Type B pancreatic cell (in vitro differentiated cells): Measurements from ENCODE around the gene ZFPM1. TPM values are rescaled to one million over a fixed set of nuclear protein-coding genes. Genes with fewer than 3 reads are reported as not detected.

Source experiments
- DNase-seq: peaks from one replicate; pipeline ENCODE4 v3.0.0; 2021; ENCODE audit warnings: mixed read lengths; ENCODE audit not compliant: unreplicated experiment; ENCODE audit errors: extremely low spot score
- H3K27ac Mint-ChIP-seq: 2 replicates; pipeline ENCODE4 v1.8.0; 2021; ENCODE audit warnings: mild to moderate bottlenecking, mixed read lengths
- H3K27me3 Mint-ChIP-seq: 2 replicates; pipeline ENCODE4 v1.8.0; 2021; ENCODE audit warnings: mixed read lengths
- H3K36me3 Mint-ChIP-seq: 2 replicates; pipeline ENCODE4 v1.8.0; 2021; ENCODE audit warnings: mixed read lengths
- H3K4me1 Mint-ChIP-seq: one replicate; pipeline ENCODE4 v1.8.0; 2021; ENCODE audit warnings: mixed read lengths; ENCODE audit not compliant: unreplicated experiment
- H3K4me3 Mint-ChIP-seq: 2 replicates; pipeline ENCODE4 v1.8.0; 2021; ENCODE audit warnings: mild to moderate bottlenecking, mixed read lengths
- H3K9me3 Mint-ChIP-seq: 2 replicates; pipeline ENCODE4 v1.8.0; 2021; ENCODE audit warnings: mixed read lengths
- total RNA-seq: library from RNA; stranded (reverse); gene quantifications from 2 replicates; pipeline ENCODE4 v1.2.1, GENCODE V29; 2021; ENCODE audit warnings: low replicate concordance
- TF ChIP-seq, protein P1 (sequence below): fragments of 200-600 bp; sonication (generic); conservative IDR thresholded peaks from 2 replicates; pipeline ENCODE4 v1.5.0; 2021; ENCODE audit warnings: antibody characterized with exemption, mild to moderate bottlenecking

The ZFPM1 gene
- total RNA-seq, 1 donor from 2014 or later = 24.0 TPM

DNA sequence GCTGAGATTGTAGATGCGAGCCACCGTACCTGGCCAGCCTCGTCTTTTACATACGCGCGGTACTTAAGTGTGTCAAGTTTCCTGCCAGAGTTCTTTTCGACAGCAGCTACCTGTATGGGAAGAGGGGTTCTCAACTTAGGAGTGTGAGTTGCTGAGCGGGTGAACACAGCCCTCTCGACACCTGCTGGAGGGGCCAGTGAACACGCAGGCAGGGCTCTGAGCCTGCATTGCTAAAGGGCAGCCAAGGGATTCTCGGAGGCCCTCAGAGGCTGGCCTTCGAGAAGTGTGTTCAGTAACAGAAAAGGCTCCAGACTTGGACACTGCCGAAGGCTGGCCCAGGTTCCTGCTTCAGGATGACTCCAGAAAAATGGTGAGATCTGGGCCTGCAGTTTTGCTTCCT lies 123.2 kb downstream of the ZFPM1 start:
- Mint-ChIP-seq H3K9me3 (no peaks in the 10 kb centered on the region), H3K4me1 (no peaks in the 10 kb centered on the region), H3K27ac (no peak overlapping the region), H3K27me3 (no peaks in the 10 kb centered on the region), H3K36me3 (peaks cover 3% of the 10 kb centered on the region), H3K4me3 (no peak overlapping the region)
- TF ChIP-seq, protein P1, sequence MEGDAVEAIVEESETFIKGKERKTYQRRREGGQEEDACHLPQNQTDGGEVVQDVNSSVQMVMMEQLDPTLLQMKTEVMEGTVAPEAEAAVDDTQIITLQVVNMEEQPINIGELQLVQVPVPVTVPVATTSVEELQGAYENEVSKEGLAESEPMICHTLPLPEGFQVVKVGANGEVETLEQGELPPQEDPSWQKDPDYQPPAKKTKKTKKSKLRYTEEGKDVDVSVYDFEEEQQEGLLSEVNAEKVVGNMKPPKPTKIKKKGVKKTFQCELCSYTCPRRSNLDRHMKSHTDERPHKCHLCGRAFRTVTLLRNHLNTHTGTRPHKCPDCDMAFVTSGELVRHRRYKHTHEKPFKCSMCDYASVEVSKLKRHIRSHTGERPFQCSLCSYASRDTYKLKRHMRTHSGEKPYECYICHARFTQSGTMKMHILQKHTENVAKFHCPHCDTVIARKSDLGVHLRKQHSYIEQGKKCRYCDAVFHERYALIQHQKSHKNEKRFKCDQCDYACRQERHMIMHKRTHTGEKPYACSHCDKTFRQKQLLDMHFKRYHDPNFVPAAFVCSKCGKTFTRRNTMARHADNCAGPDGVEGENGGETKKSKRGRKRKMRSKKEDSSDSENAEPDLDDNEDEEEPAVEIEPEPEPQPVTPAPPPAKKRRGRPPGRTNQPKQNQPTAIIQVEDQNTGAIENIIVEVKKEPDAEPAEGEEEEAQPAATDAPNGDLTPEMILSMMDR = no peak
- no peak for DNase-seq

DNA sequence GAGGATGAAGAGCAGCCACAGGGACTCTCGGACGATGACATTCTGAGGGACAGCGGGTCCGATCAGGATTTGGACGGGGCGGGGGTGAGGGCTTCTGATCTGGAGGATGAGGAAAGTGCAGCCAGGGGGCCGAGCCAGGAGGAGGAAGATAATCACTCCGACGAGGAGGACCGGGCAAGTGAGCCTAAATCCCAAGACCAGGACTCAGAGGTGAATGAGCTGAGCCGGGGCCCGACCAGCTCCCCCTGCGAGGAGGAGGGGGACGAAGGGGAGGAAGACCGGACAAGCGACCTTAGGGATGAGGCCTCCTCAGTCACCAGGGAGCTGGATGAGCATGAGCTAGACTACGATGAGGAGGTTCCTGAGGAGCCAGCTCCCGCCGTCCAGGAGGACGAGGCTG lies 124.1 kb downstream of the ZFPM1 start:
- H3K9me3 Mint-ChIP-seq = no peaks in the 10 kb centered on the region
- DNase-seq = no peak
- no peaks in the 10 kb centered on the region for H3K4me1 Mint-ChIP-seq
- H3K27ac Mint-ChIP-seq = no peak overlapping the region
- H3K4me3 Mint-ChIP-seq = no peak overlapping the region
- peaks cover 3% of the 10 kb centered on the region for H3K36me3 Mint-ChIP-seq
- H3K27me3 Mint-ChIP-seq = no peaks in the 10 kb centered on the region
- TF ChIP-seq, protein P1 = no peak

DNA sequence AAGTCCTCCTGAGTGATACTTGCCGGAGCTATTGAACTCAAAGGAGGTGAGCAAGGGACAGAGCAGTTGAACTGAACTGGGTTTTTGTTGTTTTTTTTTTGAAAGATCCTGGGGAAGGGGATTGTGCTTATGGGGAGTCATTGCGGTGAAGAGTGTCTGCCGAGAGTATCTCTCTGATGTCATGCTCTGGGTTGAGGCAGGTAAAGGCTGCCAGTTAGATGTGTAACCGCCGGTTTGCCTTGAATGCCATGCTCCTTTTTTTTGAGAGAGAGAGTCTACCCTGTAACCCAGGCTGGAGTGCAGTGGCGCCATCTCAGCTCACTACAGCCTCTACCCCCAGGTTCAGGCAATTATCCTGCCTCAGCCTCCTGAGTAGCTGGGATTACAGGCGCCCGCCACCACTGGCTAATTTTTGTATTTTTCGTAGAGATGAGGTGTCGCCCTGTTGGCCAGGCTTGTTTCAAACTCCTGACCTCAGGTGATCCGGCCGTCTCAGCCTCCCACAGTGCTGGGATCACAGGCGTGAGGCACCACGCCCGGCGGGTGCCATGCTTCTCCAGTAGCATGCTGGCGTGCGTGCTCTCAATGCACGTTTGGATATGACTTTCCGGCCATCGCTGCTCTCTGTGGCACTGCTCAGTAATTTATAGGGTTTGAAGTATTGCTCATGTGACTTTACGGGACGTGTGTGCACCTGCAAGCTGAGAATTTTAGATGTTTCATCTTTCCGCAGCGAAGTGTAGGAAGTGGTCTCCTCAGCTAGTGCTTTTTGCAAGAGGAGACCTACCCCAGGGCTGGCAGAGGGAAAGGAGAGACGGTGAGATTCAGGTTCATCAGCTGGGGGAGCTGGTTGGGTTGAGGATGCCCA lies 125.6 kb downstream of the ZFPM1 start:
- no peak overlapping the region for H3K4me3 Mint-ChIP-seq
- no peak for DNase-seq
- H3K27ac Mint-ChIP-seq = no peak overlapping the region
- H3K4me1 Mint-ChIP-seq = no peaks in the 10 kb centered on the region
- H3K36me3 Mint-ChIP-seq = peaks cover 3% of the 10 kb centered on the region
- TF ChIP-seq, protein P1 = no peak
- H3K9me3 Mint-ChIP-seq = no peaks in the 10 kb centered on the region
- no peaks in the 10 kb centered on the region for H3K27me3 Mint-ChIP-seq

DNA sequence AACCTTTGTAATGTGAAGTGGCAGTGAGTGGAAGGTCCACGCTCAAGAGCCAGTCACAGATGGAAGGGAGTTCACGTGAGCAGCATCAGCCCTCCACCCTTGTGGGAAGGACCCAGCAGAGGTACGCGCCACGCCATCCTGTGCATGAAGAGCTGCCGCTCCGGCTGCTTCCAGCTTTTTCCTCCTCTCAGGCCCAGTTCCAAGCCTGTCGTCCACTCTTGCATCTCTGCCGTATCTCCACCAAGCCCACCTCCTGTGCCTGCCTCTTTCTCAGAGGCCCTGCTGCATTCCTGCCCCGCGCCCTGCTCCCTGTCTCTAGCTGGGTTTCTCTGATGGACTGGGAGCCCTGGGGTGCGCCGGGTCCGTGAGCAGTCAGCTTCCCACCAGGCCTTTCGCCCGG lies 127.3 kb downstream of the ZFPM1 start:
- Mint-ChIP-seq H3K4me3 (no peak overlapping the region), H3K9me3 (no peaks in the 10 kb centered on the region), H3K27me3 (no peaks in the 10 kb centered on the region), H3K36me3 (peaks cover 3% of the 10 kb centered on the region), H3K27ac (no peak overlapping the region), H3K4me1 (no peaks in the 10 kb centered on the region)
- no peak for DNase-seq
- TF ChIP-seq, protein P1 = no peak

DNA sequence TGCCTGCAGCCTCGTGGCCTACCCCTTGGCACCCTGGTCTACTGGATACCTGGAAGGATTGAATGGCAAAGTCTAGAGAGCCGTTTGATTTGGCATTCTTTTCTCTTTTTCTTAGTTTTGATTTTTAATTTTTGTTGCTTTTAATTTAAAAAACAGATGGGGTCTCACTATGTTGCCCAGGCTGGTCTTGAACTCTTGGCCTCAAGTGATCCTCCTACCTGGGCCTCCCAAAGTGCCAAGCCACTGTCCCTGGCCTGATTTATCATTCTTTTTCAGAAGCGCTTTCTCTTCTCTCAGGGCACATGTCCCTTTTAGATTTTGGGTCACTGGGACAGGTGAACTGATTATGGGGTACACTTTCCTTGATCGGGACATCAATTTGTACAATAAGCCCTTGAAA lies 128.0 kb downstream of the ZFPM1 start:
- TF ChIP-seq, protein P1 = no peak
- Mint-ChIP-seq H3K27ac (no peak overlapping the region), H3K27me3 (no peaks in the 10 kb centered on the region), H3K9me3 (no peaks in the 10 kb centered on the region), H3K4me3 (no peak overlapping the region), H3K4me1 (no peaks in the 10 kb centered on the region), H3K36me3 (peaks cover 3% of the 10 kb centered on the region)
- DNase-seq = no peak
